ENCODE results near the gene CORO7. TPM values are rescaled to one million over a fixed set of nuclear protein-coding genes. Genes with fewer than 3 reads are reported as not detected.
"Not testable (repeated sequence)": the region's sequence is repeated elsewhere in the genome, so short reads cannot be mapped to it uniquely, and the experiment has no call there.

The CORO7 gene
- total RNA-seq, 4 donors from 2014 or later, result 11.0 to 38.9 (median 17.8) TPM

- H3K4me1 ChIP-seq, result peaks cover 0 to 10% (median 3%) of the 10 kb centered on the region in 3 donors
- no peaks in the 10 kb centered on the region for H3K27me3 ChIP-seq
- peaks cover 0 to 64% of the 10 kb centered on the region in 2 donors for H3K36me3 ChIP-seq
- no peaks in the 10 kb centered on the region for H3K9me3 ChIP-seq
- no peak overlapping the region for H3K4me3 ChIP-seq
- H3K27ac ChIP-seq, result no peak overlapping the region
- ATAC-seq, result no peak
- no peak for TF ChIP-seq POLR2AphosphoS5 (IDR thresholded peaks at IDR 0.05)
- TF ChIP-seq EP300 (IDR thresholded peaks at IDR 0.05), result no peak
- no peak for TF ChIP-seq POLR2A (IDR thresholded peaks at IDR 0.05)
- no peak for TF ChIP-seq CTCF (IDR thresholded peaks at IDR 0.05)
- 84% methylated on average over 7 to 9 of the region's 9 CpGs for WGBS, 2 donors (ENCODE audit: low coverage in 1 of 2)
These were observed 17.2 kb downstream of the CORO7 start for GRCh38 chr16:4399001-4399730.

- no peak for TF ChIP-seq POLR2A (IDR thresholded peaks at IDR 0.05)
- TF ChIP-seq CTCF (IDR thresholded peaks at IDR 0.05), result no peak
- TF ChIP-seq EP300 (IDR thresholded peaks at IDR 0.05), result no peak
- TF ChIP-seq POLR2AphosphoS5 (IDR thresholded peaks at IDR 0.05), result no peak
- no peak overlapping the region for H3K27ac ChIP-seq
- H3K36me3 ChIP-seq, result peaks cover 0 to 56% of the 10 kb centered on the region in 2 donors
- H3K27me3 ChIP-seq, result no peaks in the 10 kb centered on the region
- 67% methylated on average over 3 of the region's 9 CpGs; no CpG with 5 or more reads in 1 of the 2 donors for WGBS, 2 donors (ENCODE audit: low coverage in 1 of 2)
- H3K9me3 ChIP-seq, result no peaks in the 10 kb centered on the region
- no peak overlapping the region for H3K4me3 ChIP-seq
- no peak for ATAC-seq
- H3K4me1 ChIP-seq, result peaks cover 0 to 24% (median 12%) of the 10 kb centered on the region in 3 donors
These were observed 21.2 kb downstream of the CORO7 start for GRCh38 chr16:4395055-4395726.

- ATAC-seq, H3K27me3 ChIP-seq, H3K4me3 ChIP-seq, H3K9me3 ChIP-seq: not testable (repeated sequence)
- peaks cover 0 to 67% of the 10 kb centered on the region in 2 donors for H3K36me3 ChIP-seq
- peaks cover 0 to 38% (median 12%) of the 10 kb centered on the region in 3 donors for H3K4me1 ChIP-seq
- WGBS, 2 donors (ENCODE audit: low coverage in 1 of 2), result 97% methylated on average over 11 of the region's 15 CpGs; no CpG with 5 or more reads in 1 of the 2 donors
- peak overlapping the region in 1 of 4 donors; percentile 65 for H3K27ac ChIP-seq
These were observed 22.5 kb downstream of the CORO7 start for GRCh38 chr16:4393850-4394249.

GRCh38 chr16:4393240-4393600 is 23.2 kb downstream of the CORO7 start:
- WGBS, 2 donors (ENCODE audit: low coverage in 1 of 2), result 71% methylated on average over 2 of the region's 6 CpGs; no CpG with 5 or more reads in 1 of the 2 donors
- no peaks in the 10 kb centered on the region for H3K9me3 ChIP-seq
- peaks cover 0 to 68% of the 10 kb centered on the region in 2 donors for H3K36me3 ChIP-seq
- H3K4me1 ChIP-seq, result peaks cover 0 to 44% (median 12%) of the 10 kb centered on the region in 3 donors
- TF ChIP-seq POLR2AphosphoS5 (IDR thresholded peaks at IDR 0.05), result no peak
- TF ChIP-seq EP300 (IDR thresholded peaks at IDR 0.05), result no peak
- TF ChIP-seq POLR2A (IDR thresholded peaks at IDR 0.05), result no peak
- TF ChIP-seq CTCF (IDR thresholded peaks at IDR 0.05), result no peak
- no peaks in the 10 kb centered on the region for H3K27me3 ChIP-seq
- no peak for ATAC-seq
- peak overlapping the region in 3 of 4 donors; percentile 55 to 68 (median 65) for H3K27ac ChIP-seq
- no peak overlapping the region for H3K4me3 ChIP-seq

- peaks cover 0 to 50% (median 12%) of the 10 kb centered on the region in 3 donors for H3K4me1 ChIP-seq
- no peaks in the 10 kb centered on the region for H3K9me3 ChIP-seq
- H3K4me3 ChIP-seq, result no peak overlapping the region
- ATAC-seq, result peak; percentile 48
- peaks cover 0 to 73% of the 10 kb centered on the region in 2 donors for H3K36me3 ChIP-seq
- peak overlapping the region in 3 of 4 donors; percentile 55 to 68 (median 65) for H3K27ac ChIP-seq
- no peak for TF ChIP-seq EP300 (IDR thresholded peaks at IDR 0.05)
- peak; percentile 32 for TF ChIP-seq POLR2AphosphoS5 (IDR thresholded peaks at IDR 0.05)
- H3K27me3 ChIP-seq, result no peaks in the 10 kb centered on the region
- WGBS, 2 donors (ENCODE audit: low coverage in 1 of 2), result 0 to 43% methylated on average over 1 to 3 of the region's 27 CpGs
These were observed 23.8 kb downstream of the CORO7 start for GRCh38 chr16:4392382-4393239.

Measured in gastroesophageal sphincter (tissue), 4 donors.